Right lobe of liver (tissue), 4 donors: ENCODE data around the gene TTLL3.

ENCODE experiments used
- POLR2A ChIP-seq: fragments of 450-650 bp; IDR thresholded peaks from one replicate; pipeline ENCODE4 v1.6.1; 2017; ENCODE audit warnings: antibody characterized with exemption, mild to moderate bottlenecking
- TF ChIP-seq, protein P1 (sequence below), 4 donors: fragments of 200-600 bp in 3 of 4; fragments of 450-650 bp in 1 of 4; IDR thresholded peaks; one replicate each; pipeline versions ENCODE4 v1.5.1 to v1.8.0; 2016 to 2022; ENCODE audit warnings: antibody characterized with exemption in 4 of 4, mild to moderate bottlenecking in 2 of 4
- donor health status: DM: no; HTN: no; CAD: no.
- donor health status: DM: no; HTN: no; CAD: no.
- donor health status: DM: no; HTN: yes; CAD: no.

DNA sequence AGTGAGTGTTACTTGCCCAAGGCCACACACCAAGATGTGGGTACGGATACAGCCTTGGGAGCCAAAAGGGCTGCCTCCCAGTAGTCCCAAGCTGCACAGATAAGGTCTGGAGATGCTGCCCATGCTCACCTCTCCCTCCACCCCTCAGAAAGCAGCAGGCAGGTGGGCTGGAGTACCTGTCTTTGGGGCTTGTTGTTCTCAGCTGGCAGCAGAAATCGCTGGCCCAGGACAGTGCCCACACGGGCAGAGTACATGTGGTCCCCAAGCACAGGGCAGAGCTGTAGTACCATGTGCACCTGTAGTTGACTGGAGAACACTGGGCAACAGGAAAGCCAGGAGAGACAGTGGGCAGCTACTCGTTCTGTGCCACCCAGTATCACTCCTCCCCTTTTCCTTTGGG, 28.8 kb downstream of the TTLL3 start:
- TF ChIP-seq, protein P1, sequence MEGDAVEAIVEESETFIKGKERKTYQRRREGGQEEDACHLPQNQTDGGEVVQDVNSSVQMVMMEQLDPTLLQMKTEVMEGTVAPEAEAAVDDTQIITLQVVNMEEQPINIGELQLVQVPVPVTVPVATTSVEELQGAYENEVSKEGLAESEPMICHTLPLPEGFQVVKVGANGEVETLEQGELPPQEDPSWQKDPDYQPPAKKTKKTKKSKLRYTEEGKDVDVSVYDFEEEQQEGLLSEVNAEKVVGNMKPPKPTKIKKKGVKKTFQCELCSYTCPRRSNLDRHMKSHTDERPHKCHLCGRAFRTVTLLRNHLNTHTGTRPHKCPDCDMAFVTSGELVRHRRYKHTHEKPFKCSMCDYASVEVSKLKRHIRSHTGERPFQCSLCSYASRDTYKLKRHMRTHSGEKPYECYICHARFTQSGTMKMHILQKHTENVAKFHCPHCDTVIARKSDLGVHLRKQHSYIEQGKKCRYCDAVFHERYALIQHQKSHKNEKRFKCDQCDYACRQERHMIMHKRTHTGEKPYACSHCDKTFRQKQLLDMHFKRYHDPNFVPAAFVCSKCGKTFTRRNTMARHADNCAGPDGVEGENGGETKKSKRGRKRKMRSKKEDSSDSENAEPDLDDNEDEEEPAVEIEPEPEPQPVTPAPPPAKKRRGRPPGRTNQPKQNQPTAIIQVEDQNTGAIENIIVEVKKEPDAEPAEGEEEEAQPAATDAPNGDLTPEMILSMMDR (IDR thresholded peaks at IDR 0.05) = no peak
- TF ChIP-seq POLR2A = no peak
